Gastroesophageal sphincter (tissue), 3 donors: ENCODE results near the gene SDF2.

Source experiments
- CTCF ChIP-seq, 4 experiments: fragments of 200-600 bp in 2 of 4; fragments of 450-650 bp in 2 of 4; sonication (generic) in 1 of 4; IDR thresholded peaks; one replicate each; pipeline ENCODE4 v1.5.1; 2017 to 2019; ENCODE audit warnings: antibody characterized with exemption in 4 of 4, mild to moderate bottlenecking in 2 of 4, moderate library complexity in 2 of 4
- EP300 ChIP-seq: sonication (generic); formaldehyde crosslinking; IDR thresholded peaks from one replicate; pipeline ENCODE4 v1.6.1; 2017; ENCODE audit warnings: antibody characterized with exemption, mild to moderate bottlenecking
- POLR2A ChIP-seq, 2 donors: fragments of 450-650 bp; IDR thresholded peaks; one replicate each; pipeline ENCODE4 v1.6.1; 2017; ENCODE audit warnings: antibody characterized with exemption in 2 of 2, mild to moderate bottlenecking in 2 of 2, moderate library complexity in 1 of 2
- POLR2AphosphoS5 ChIP-seq: sonication (generic); formaldehyde crosslinking; IDR thresholded peaks from one replicate; pipeline ENCODE4 v1.6.1; 2017; ENCODE audit warnings: antibody characterized with exemption

DNA sequence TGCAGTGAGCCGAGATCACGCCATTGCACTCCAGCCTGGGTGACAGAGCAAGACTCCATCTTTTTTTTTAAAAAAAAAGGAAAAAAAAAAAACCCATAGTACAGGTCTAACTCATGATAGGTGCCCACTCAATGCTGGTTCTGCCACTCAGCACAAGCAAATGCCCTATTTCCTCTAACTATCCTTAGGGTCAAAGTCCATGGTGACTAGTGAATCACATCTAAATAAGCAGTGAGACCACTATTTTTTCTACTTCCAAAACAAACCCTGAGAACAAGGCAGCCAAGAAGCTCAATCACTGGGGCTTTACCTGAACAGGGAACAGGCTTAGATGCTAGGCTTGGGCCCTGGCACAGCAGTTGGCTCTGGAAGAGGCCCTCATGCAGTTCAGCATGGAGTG is 20.1 kb downstream of the SDF2 start:
- TF ChIP-seq POLR2A (IDR thresholded peaks at IDR 0.05), result no peak
- TF ChIP-seq CTCF (IDR thresholded peaks at IDR 0.05), result no peak
- no peak for TF ChIP-seq POLR2AphosphoS5
- no peak for TF ChIP-seq EP300
